ENCODE data around the gene PAFAH1B1. TPM values are rescaled to one million over a fixed set of nuclear protein-coding genes. Genes with fewer than 3 reads are reported as not detected.

Gene PAFAH1B1
- total RNA-seq, 4 donors from 2014 or later, result 86.5 to 119 (median 102) TPM

DNA sequence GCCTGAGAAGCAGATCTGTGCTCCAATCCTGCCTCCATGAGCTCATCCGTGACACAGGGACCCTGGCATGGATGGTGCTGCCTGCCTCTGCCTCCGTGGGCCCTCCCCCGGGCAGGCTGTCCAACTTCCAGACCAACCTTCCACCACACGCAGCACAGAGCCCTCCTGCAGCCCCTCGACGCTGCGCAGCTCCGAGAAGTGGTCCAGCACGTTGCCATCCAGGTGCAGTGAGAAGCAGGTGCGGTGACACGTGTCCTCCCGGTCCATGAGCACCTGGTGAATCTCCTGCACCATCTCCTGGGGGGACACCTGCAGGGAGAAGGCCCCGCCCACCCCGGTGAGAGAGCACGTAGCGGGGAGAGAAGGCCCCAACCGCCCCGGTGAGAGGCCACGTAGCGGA is 109.7 kb downstream of the PAFAH1B1 start:
- H3K4me3 ChIP-seq, result no peak overlapping the region
- H3K27ac ChIP-seq (replicated peaks in 1 of 4), result no peak overlapping the region
- H3K27me3 ChIP-seq, result no peaks in the 10 kb centered on the region
- peaks cover 26 to 38% (median 33%) of the 10 kb centered on the region in 4 donors for H3K4me1 ChIP-seq
- TF ChIP-seq POLR2AphosphoS5 (IDR thresholded peaks at IDR 0.05) (no peak), EP300 (IDR thresholded peaks at IDR 0.05) (no peak), POLR2A (IDR thresholded peaks at IDR 0.05; ENCODE audit: low read depth) (no peak)
- TF ChIP-seq, protein P1, sequence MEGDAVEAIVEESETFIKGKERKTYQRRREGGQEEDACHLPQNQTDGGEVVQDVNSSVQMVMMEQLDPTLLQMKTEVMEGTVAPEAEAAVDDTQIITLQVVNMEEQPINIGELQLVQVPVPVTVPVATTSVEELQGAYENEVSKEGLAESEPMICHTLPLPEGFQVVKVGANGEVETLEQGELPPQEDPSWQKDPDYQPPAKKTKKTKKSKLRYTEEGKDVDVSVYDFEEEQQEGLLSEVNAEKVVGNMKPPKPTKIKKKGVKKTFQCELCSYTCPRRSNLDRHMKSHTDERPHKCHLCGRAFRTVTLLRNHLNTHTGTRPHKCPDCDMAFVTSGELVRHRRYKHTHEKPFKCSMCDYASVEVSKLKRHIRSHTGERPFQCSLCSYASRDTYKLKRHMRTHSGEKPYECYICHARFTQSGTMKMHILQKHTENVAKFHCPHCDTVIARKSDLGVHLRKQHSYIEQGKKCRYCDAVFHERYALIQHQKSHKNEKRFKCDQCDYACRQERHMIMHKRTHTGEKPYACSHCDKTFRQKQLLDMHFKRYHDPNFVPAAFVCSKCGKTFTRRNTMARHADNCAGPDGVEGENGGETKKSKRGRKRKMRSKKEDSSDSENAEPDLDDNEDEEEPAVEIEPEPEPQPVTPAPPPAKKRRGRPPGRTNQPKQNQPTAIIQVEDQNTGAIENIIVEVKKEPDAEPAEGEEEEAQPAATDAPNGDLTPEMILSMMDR (IDR thresholded peaks at IDR 0.05), result no peak
- H3K9me3 ChIP-seq, result no peaks in the 10 kb centered on the region
- intact Hi-C loops (cut with DNase I), result no loop called here
- no peak for DNase-seq (ENCODE audit: extremely low spot score)
- peaks cover 46 to 66% (median 62%) of the 10 kb centered on the region in 4 donors for H3K36me3 ChIP-seq
- WGBS, result 89% methylated on average over 19 of the region's 20 CpGs

DNA sequence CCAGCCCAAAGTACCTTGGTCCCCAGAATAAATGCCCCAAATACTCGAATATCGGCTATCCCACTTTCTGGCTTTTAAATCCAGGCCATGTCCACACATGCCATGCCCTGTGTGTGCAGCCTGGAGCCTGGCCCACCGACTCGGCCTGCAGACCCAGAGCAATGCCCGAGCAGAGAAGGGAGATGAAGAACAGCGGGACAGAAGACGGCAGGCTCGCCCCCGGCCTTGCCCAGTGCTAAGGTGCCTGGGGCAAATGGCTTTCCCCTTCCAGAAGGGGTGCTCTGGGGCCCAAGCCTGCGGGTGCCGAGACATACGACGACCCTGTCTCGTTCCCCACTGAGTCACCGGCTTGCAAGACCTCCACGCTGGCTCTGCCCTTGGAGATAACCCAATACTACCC is 110.2 kb downstream of the PAFAH1B1 start:
- DNase-seq (ENCODE audit: extremely low spot score), result no peak
- no peak overlapping the region for H3K4me3 ChIP-seq
- H3K9me3 ChIP-seq, result no peaks in the 10 kb centered on the region
- TF ChIP-seq POLR2AphosphoS5 (IDR thresholded peaks at IDR 0.05) (no peak), EP300 (IDR thresholded peaks at IDR 0.05) (no peak), POLR2A (IDR thresholded peaks at IDR 0.05; ENCODE audit: low read depth) (no peak)
- TF ChIP-seq, protein P1 (IDR thresholded peaks at IDR 0.05), result no peak
- peaks cover 42 to 62% (median 58%) of the 10 kb centered on the region in 4 donors for H3K36me3 ChIP-seq
- no peaks in the 10 kb centered on the region for H3K27me3 ChIP-seq
- peaks cover 30 to 42% (median 37%) of the 10 kb centered on the region in 4 donors for H3K4me1 ChIP-seq
- WGBS, result 96% methylated on average over 12 of the region's 16 CpGs
- H3K27ac ChIP-seq (replicated peaks in 1 of 4), result no peak overlapping the region
- intact Hi-C loops (cut with DNase I), result no loop called here

DNA sequence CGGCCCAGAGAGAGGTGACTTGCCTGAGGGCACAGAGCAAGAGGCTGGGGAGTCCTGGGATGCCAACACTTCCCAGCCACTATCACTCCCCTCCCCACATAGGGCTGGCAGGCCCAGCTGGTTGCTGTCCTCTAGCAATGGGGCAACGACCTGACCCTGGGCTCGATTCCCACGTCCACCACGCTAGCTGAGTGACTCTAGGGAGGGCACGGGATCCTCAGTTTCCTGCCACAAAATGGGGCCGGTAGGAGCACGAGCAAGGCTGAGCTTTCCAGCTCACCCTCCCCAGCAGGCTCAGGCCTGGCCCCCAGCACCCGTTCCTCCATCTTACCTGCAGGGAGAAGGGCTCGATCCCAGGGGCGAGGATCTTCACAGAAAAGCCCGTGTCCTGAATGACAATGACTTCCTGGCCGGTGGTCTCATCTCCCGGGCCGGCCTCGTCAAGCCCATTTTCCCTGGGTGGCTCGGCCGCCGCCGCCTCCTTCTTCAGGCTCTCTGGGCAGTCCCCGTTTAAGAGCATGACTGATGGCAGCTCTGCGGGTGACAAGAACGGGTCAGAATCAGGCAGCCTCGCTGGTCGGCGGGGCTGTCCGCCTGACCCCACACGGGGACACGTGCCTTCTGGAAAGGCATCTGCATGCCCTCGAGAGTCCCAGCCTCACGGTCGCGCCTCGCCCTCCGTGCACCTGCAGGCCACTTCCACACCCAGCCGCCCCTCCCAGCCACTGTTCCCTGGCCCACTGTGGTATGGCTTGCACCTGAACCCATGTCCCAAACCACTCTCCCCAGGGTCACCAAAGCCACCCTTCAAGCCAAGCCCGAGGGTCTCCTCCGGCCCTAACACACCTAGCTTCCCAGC is 110.8 kb downstream of the PAFAH1B1 start:
- Histone ChIP-seq H3K36me3 (peaks cover 38 to 56% (median 51%) of the 10 kb centered on the region in 4 donors), H3K4me1 (peaks cover 37 to 49% (median 44%) of the 10 kb centered on the region in 4 donors), H3K9me3 (no peaks in the 10 kb centered on the region), H3K27me3 (no peaks in the 10 kb centered on the region), H3K27ac (replicated peaks in 1 of 4) (no peak overlapping the region), H3K4me3 (no peak overlapping the region)
- intact Hi-C loops (cut with DNase I), result no loop called here
- no peak for DNase-seq (ENCODE audit: extremely low spot score)
- TF ChIP-seq, protein P1 (IDR thresholded peaks at IDR 0.05), result no peak
- TF ChIP-seq POLR2A (IDR thresholded peaks at IDR 0.05; ENCODE audit: low read depth), result no peak
- TF ChIP-seq POLR2AphosphoS5 (IDR thresholded peaks at IDR 0.05), result no peak
- no peak for TF ChIP-seq EP300 (IDR thresholded peaks at IDR 0.05)
- 80% methylated on average over 28 of the region's 38 CpGs for WGBS

DNA sequence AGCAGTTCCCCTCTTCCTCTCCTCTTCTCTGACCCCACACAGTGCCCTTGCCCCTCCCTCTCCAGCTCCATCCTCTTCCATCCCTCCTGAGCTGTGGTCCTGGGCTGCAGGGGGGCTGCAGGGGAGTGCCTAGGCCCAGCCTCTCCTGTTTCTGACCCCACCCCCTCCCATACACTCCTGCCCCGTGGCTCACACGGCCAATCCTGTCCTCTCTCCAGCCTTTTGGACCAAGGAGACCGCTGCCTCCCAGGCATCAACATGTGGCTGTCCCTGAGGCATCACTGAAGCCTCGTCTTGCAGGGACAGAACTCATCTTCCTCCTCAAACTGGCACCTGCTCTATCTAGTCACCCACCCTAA is 111.4 kb downstream of the PAFAH1B1 start:
- Histone ChIP-seq H3K4me3 (no peak overlapping the region), H3K9me3 (no peaks in the 10 kb centered on the region), H3K4me1 (peaks cover 43 to 55% (median 50%) of the 10 kb centered on the region in 4 donors), H3K36me3 (peaks cover 37 to 50% (median 45%) of the 10 kb centered on the region in 4 donors), H3K27ac (replicated peaks in 1 of 4) (no peak overlapping the region), H3K27me3 (no peaks in the 10 kb centered on the region)
- intact Hi-C loops (cut with DNase I), result no loop called here
- no peak for TF ChIP-seq POLR2A (IDR thresholded peaks at IDR 0.05; ENCODE audit: low read depth)
- no peak for TF ChIP-seq POLR2AphosphoS5 (IDR thresholded peaks at IDR 0.05)
- TF ChIP-seq, protein P1 (IDR thresholded peaks at IDR 0.05), result no peak
- no peak for TF ChIP-seq EP300 (IDR thresholded peaks at IDR 0.05)
- no peak for DNase-seq (ENCODE audit: extremely low spot score)
- 66% methylated on average over 4 of the region's 4 CpGs for WGBS

All from esophagus muscularis mucosa (tissue), 4 donors.